Raji (cell line): ENCODE measurements around the gene LEFTY1.

Source experiments
- POLR2A ChIP-seq: IDR thresholded peaks from 2 replicates; pipeline ENCODE4 v1.6.1; 2011; ENCODE audit warnings: low read depth, low read length, control low read depth; ENCODE audit not compliant: insufficient read depth

The LEFTY1 gene

DNA sequence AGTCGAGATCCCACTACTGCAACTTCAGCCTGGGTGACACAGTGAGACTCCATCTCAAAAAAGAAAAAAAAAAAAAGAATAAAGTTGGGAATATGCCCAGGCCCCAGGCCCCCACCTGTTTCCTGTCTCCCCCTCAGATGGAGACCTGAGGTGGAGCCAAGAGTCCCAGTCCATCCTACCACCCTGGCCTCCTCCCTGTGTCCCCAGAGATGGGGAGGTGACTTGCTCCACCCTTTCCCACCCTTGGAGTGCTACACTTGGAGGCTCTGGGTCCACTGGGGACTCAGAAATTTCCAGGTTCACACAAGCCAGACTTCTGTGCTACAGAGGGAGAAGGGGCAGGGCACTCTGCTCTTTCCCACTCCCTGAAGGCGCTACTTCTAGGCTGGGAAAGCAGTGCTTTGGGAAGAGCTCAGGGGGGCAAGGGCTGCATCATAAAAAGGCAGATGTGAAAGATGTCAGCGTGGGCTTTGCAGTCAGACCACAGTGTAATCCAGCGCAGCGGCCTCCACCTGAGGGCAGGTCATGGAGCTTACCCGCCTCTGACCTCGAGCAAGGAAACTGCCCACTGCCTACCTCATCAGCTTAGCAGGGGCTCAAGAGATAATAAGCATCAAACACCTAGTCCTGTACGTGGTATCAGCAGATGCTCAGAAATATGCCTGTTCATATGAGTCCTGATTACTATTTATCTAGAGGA lies 20.2 kb downstream of the LEFTY1 start:
- no peak for TF ChIP-seq POLR2A

DNA sequence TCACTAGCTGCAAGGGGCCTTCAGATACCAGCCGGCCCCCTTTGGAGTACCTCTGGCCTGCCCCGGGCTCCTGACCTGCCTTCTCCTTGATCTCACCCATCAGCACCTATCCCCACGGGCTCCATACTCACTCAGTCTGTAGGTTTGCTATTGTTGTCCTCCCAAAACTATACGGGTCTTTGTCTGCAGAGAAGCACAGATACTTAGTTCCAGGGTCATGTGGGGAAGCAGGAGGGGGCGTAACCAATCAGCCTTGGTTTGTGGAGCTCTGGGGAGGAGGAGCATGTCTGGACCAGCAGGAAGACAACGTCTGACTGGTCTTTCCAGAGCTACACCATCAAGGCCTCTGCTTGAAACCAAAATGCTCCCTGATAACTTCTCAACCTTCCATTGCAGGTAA lies 22.0 kb downstream of the LEFTY1 start:
- TF ChIP-seq POLR2A, result no peak

DNA sequence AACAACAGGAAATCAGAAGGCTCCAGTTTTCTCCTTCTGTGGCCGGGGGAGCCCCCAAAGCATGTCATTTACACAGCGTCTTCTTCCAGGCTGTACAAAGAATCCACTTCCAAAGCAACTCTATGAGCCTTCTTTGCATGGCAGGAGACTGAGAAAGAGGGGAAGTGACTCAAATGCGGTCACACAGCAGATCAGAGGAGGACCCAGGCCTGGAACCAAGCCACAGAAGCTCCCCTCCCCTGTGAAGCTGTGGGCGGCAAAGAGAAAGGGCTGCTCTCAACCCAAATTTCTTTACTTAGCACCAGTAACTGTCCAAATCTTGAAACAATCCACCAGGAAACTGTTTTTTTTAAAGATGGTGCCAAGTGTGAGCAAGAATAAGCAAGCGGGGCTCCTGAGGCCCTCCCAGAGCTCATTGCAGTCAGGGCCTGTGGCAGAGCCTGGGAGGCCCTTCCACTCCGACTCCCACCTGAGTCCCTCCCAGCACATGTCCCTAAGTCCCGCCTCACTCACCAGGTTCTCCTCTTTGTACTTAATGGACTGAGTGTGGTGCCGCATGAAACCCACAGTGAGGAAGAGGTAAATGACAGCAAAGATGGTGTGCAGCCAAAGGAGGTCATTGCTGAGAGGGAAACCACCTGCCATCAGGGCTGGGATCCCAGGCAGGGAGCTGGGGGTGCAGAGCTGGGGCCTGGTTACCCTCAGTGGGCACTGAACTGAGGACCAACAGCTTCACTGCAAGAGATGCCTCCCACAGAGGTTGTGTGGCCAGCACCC lies 22.7 kb downstream of the LEFTY1 start:
- TF ChIP-seq POLR2A, result no peak

GRCh38 chr1:225865514-225865913 lies 23.4 kb downstream of the LEFTY1 start:
- no peak for TF ChIP-seq POLR2A

GRCh38 chr1:225863167-225863566 lies 25.8 kb downstream of the LEFTY1 start:
- TF ChIP-seq POLR2A, result no peak

DNA sequence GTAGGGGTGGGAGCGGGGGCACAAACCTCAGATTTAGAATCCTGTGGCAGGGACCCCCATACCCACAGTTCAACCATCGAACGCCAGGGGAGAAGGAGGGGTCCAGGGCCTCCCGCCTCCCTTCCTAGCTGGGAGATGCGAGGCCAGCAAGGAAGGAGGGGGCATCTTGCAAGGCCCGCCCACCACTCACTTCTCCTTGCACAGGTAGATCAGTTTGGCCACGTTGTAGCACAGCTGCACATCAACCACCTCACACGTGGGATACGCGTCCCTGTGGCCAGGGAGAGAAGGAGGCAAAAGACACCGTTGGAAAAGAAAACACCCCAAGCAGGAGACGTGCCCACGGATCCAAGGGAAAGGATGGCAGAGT lies 26.4 kb downstream of the LEFTY1 start:
- TF ChIP-seq POLR2A, result no peak

DNA sequence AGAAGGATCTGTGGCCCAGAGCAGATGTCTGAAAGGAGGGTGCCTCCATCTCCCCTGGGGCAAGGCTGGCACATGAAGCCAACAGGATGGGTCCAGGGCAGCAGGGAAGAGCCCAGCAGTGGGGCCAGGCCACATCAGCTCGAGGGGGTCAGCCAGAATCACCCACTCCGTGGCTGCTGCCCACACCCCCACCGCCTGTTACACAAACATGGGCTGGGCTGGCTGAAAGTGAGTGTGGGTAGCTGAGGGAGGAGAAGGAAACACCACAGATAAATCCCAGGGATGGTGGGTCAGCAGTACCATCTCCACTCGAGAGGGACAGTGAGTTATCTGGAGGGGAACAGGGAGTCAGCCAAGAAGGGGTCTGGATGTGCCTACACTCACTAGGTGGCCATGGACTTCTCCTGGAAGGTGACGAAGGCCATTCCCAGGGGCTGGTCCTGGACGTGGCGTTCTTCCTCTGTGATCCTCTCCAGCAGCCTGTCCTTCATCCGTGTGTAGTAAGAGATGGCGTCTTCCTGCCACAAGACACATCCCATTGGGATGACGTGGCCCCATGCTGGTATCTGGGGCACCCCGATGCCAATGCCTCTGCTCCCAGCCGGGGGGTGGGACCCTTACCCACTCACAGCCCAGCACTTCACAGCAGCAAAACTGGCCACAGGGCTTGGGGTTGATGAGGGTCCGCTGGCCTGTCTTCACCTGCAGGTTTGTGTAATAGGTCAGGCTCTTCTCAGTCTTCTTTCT lies 26.9 kb downstream of the LEFTY1 start:
- no peak for TF ChIP-seq POLR2A

GRCh38 chr1:225860876-225861441 lies 28.0 kb downstream of the LEFTY1 start:
- no peak for TF ChIP-seq POLR2A

DNA sequence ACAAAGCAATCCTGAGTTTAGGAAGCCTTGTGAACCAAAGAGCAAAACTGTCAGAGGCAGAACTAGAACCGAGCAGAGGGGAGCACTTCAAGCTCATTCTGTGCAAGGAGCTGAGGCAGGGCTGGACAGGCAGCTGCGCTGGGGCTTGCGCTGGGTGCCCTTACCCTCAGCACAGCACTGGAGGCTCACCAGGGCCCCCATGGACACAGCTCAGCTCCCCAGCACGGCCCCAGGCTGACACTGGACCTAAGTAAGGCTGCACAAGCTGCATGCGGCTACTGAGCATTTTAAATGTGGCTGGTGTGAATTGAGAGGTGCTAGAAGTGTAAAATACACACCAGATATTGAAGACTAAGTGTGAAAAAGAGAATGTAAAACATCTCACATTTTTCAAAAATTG lies 28.8 kb downstream of the LEFTY1 start:
- no peak for TF ChIP-seq POLR2A

DNA sequence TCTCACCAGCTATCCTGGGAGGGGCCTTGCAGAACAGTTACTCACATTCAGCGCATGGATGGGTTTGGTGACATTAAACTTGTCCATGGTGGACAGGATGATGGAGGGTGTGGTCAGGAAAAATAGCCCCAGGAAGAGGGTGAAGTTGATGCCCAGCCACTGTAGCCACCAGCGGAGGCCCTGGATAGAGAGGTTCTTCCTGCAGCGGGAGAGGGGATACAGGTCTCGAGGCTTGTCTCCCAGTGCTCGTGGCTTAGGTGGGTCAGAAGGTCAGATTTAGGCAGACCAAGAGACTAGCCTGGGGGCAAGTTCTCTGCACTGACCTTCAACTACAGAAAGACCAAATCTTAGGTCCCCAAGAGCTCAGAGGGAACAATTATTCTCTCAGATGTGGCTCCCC lies 29.8 kb downstream of the LEFTY1 start:
- TF ChIP-seq POLR2A, result no peak

DNA sequence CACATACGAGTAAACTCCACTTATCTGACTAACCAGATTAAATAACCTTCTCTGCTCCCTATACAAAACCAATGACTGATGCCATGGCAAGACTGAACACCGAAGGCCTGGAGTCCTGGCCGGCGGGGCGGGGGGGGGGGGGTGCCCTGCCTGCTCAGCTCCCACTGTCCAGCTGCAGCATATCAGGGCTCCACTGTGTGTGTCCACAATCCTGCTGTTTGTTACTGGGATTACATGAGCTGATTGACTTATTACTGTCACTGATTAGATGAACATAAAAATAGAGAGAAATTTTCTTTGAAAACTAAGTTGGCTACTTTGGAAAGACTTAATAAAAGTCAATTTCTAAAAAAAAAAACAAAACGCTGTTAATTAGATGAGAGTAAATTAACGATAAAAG lies 31.7 kb downstream of the LEFTY1 start:
- TF ChIP-seq POLR2A, result no peak

GRCh38 chr1:225855503-225856300 lies 33.2 kb downstream of the LEFTY1 start:
- TF ChIP-seq POLR2A, result no peak

- no peak for TF ChIP-seq POLR2A
These were observed 35.5 kb downstream of the LEFTY1 start for GRCh38 chr1:225853441-225853840.

- TF ChIP-seq POLR2A, result no peak
These were observed 36.4 kb downstream of the LEFTY1 start for GRCh38 chr1:225852413-225853124.

- TF ChIP-seq POLR2A, result no peak
These were observed 37.1 kb downstream of the LEFTY1 start for GRCh38 chr1:225851805-225852204.

GRCh38 chr1:225850370-225850769 lies 38.6 kb downstream of the LEFTY1 start:
- TF ChIP-seq POLR2A, result no peak
